ENCODE data around the gene HHIP. TPM values are rescaled to one million over a fixed set of nuclear protein-coding genes. Genes with fewer than 3 reads are reported as not detected.

HHIP gene
- total RNA-seq, 1 experiment from 2014 or later = not detected

GRCh38 chr4:144718958-144719512, 73.1 kb downstream of the HHIP start:
- BruUV-seq (replicated peaks) = no TSS peak
- H4K20me1 ChIP-seq (ENCODE audit: insufficient read depth) = no peaks in the 10 kb centered on the region
- ChIA-PET POLR2A (ENCODE audit: unreplicated experiment) (no interaction called here), CTCF (no interaction called here)
- no peak overlapping the region for H3K27ac ChIP-seq
- no peaks in the 10 kb centered on the region for H3F3A ChIP-seq (ENCODE audit: insufficient read depth, low read depth)
- H3K27me3 ChIP-seq (ENCODE audit: insufficient read depth, low read depth) = no peaks in the 10 kb centered on the region
- H3K4me2 ChIP-seq = no peak overlapping the region
- H3K79me2 ChIP-seq (ENCODE audit: low read depth) = no peaks in the 10 kb centered on the region
- DNase-seq = no peak
- H3K9me3 ChIP-seq (ENCODE audit: insufficient read depth, low read depth) = no peaks in the 10 kb centered on the region
- H3K9me2 ChIP-seq (ENCODE audit: insufficient read depth) = no peaks in the 10 kb centered on the region
- no peaks in the 10 kb centered on the region for H3K4me1 ChIP-seq (replicated peaks; ENCODE audit: insufficient read depth)
- H3K36me3 ChIP-seq (ENCODE audit: low read depth) = no peaks in the 10 kb centered on the region
- no peak overlapping the region for H2AFZ ChIP-seq
- TF ChIP-seq EZH2 (IDR thresholded peaks at IDR 0.05; ENCODE audit: low read depth) = no peak
- TF ChIP-seq CTCF (conservative IDR thresholded peaks at IDR 0.05) = no peak
- no peak overlapping the region for H3K4me3 ChIP-seq
- intact Hi-C loops (cut with micrococcal nuclease; ENCODE audit: unreplicated experiment) = no loop called here

GRCh38 chr4:144720491-144720890, 74.5 kb downstream of the HHIP start:
- no peaks in the 10 kb centered on the region for H3K4me1 ChIP-seq (replicated peaks; ENCODE audit: insufficient read depth)
- no peak for DNase-seq
- no peak overlapping the region for H3K27ac ChIP-seq
- H4K20me1 ChIP-seq (ENCODE audit: insufficient read depth) = no peaks in the 10 kb centered on the region
- no peaks in the 10 kb centered on the region for H3K27me3 ChIP-seq (ENCODE audit: insufficient read depth, low read depth)
- POLR2A ChIA-PET (ENCODE audit: unreplicated experiment) = no interaction called here
- no peaks in the 10 kb centered on the region for H3K36me3 ChIP-seq (ENCODE audit: low read depth)
- H3K9me3 ChIP-seq (ENCODE audit: insufficient read depth, low read depth) = no peaks in the 10 kb centered on the region
- BruUV-seq (replicated peaks) = no TSS peak
- CTCF ChIA-PET = no interaction called here
- no peak overlapping the region for H3K4me2 ChIP-seq
- H3K9me2 ChIP-seq (ENCODE audit: insufficient read depth) = no peaks in the 10 kb centered on the region
- H3F3A ChIP-seq (ENCODE audit: insufficient read depth, low read depth) = no peaks in the 10 kb centered on the region
- H2AFZ ChIP-seq = no peak overlapping the region
- no peaks in the 10 kb centered on the region for H3K79me2 ChIP-seq (ENCODE audit: low read depth)
- no peak overlapping the region for H3K4me3 ChIP-seq
- TF ChIP-seq CTCF (conservative IDR thresholded peaks at IDR 0.05) (no peak), EZH2 (IDR thresholded peaks at IDR 0.05; ENCODE audit: low read depth) (no peak)
- intact Hi-C loops (cut with micrococcal nuclease; ENCODE audit: unreplicated experiment) = no loop called here

- Histone ChIP-seq H3K4me1 (replicated peaks; ENCODE audit: insufficient read depth) (no peaks in the 10 kb centered on the region), H3K9me2 (ENCODE audit: insufficient read depth) (no peaks in the 10 kb centered on the region), H3K36me3 (ENCODE audit: low read depth) (no peaks in the 10 kb centered on the region), H2AFZ (no peak overlapping the region), H4K20me1 (ENCODE audit: insufficient read depth) (no peaks in the 10 kb centered on the region), H3F3A (ENCODE audit: insufficient read depth, low read depth) (no peaks in the 10 kb centered on the region), H3K27me3 (ENCODE audit: insufficient read depth, low read depth) (no peaks in the 10 kb centered on the region), H3K9me3 (ENCODE audit: insufficient read depth, low read depth) (no peaks in the 10 kb centered on the region), H3K4me2 (no peak overlapping the region), H3K4me3 (no peak overlapping the region), H3K27ac (no peak overlapping the region), H3K79me2 (ENCODE audit: low read depth) (no peaks in the 10 kb centered on the region)
- no TSS peak for BruUV-seq (replicated peaks)
- CTCF ChIA-PET = no interaction called here
- POLR2A ChIA-PET (ENCODE audit: unreplicated experiment) = no interaction called here
- intact Hi-C loops (cut with micrococcal nuclease; ENCODE audit: unreplicated experiment) = no loop called here
- no peak for DNase-seq
- TF ChIP-seq EZH2 (IDR thresholded peaks at IDR 0.05; ENCODE audit: low read depth) (no peak), CTCF (conservative IDR thresholded peaks at IDR 0.05) (no peak)
Measured at GRCh38 chr4:144721994-144722393, 76.0 kb downstream of the HHIP start.
